HPDE6-E6E7 (cell line): ENCODE results near the gene DACH1.

Source experiments
- DNase-seq: peaks from one replicate; pipeline ENCODE4 v3.0.0; 2011; ENCODE audit warnings: missing footprints; ENCODE audit errors: extremely low spot score

Gene DACH1

DNA sequence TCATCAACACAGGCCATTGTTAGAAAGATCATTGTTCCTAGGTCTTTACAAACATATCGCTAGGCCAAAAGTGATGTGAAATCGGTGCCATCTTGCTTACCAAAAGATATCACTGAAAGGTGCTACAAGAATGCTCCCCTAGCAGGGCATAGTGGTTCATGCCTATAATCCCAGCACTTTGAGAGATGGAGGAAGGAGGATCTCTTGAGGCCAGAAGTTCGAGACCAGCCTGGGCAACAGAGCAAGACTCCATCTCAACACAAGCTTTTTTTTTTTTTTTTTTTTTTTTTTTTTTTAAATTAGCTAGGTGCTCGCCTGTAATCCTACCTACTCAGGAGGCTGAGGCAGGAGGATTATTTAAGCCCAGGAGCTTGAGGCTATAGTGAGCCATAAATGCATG lies 92.1 kb downstream of the DACH1 start:
- no peak for DNase-seq

DNA sequence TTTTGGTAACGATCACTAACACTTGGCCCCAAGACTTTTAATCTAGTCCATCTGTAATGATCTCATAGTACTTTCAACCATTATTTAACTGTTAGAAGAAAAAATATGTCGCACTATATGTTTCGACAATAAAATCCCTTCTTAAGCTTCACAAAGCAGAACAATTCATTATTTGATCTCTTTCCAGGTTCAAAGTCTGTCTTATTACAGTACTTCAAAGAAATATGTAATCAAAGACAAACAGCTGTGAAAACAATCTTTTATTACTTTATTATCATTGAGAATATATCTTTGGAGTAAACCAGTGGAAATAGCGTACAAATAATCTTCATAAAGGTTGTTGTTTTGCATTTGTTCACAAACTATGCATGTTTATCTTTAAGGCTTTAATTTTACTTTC lies 93.5 kb downstream of the DACH1 start:
- DNase-seq: no peak

- no peak for DNase-seq
Observed at GRCh38 chr13:71772361-71772760, 94.6 kb downstream of the DACH1 start.

GRCh38 chr13:71771144-71771543 lies 95.9 kb downstream of the DACH1 start:
- DNase-seq: no peak

DNA sequence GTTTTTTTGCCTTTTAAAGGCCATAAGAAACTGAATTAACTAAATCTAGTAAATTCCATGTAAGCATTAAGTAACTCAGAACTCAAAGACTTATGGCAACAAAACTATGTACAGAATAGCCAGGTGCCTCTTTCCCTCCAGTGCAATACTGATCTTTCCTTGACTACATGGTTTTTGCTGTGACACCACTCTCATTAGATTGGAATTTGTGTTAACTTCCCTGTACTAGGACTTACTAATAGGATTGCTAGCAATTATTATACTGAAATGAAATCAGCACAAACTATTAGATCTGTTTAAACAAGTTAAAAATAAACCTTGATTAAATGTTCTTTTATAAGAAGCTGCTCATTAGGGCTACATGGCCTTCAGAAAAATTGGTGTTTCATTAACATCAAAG lies 96.3 kb downstream of the DACH1 start:
- no peak for DNase-seq

- DNase-seq: no peak
Observed at GRCh38 chr13:71768881-71769280, 98.1 kb downstream of the DACH1 start.

DNA sequence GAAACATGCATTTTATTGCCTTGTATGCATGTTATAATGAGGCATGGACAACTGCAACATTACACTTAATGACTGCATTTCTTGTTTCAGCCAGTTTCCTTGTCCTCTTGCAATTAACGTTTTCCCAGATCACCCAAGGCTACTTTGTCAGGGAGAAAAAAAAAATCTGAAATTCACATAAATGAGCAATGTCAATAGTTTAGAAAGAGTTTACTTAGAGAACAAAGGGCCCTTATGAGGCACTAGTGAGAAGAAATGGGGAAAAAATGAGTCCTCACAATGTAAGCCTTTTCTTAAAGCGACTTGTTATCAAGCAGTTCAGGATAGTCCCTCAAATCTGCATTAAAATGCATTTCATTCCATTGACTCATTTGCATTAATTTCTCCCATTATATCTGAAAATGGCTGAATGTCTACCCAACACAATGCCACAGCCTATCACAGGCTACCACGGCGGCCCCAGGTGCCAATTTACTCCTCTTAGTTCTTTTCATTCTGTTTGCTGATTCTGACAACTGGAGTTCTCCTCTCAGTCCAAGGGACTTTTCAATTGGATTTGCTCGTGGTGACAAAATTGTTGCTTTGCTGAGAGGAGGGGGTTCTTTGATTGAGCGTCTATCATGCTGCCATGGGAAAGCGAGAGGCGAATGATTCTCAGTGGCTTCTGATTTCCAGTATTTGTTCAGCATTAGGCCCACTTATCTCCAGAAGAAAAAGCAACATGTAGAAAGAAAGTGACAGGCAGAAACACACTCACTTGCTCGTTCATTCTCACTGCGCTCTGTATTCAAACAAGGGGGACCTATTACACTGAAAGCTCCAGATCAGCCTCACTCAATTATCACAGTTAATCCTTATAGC lies 107.1 kb downstream of the DACH1 start:
- DNase-seq: no peak

GRCh38 chr13:71758828-71759227 lies 108.2 kb downstream of the DACH1 start:
- no peak for DNase-seq

DNA sequence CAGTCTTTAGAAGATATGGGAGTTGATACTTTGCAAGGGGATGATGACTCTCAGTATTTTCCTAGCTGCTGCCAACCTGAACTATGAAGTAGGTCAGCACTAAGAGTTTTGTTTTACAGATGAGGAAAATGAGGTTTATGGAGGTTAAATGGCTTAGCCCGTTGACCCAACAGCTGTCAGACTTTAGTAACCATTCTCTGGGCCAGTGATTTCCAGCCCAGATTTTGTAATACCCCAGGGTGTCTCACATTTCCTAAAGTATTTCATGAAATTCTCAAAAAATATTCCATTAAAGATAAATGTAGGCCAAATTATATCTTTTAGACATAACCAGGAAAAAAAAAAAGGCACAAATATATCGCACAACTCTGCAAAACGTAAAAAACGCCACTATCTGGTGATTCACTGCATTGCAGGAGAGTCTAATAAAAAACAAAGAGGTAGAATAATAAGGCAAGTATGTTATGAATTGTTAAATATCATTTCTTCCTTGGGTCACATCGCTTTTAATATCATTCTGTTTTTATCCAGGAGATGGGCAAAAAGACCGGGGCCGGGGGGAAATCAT lies 112.5 kb downstream of the DACH1 start:
- DNase-seq: no peak

- no peak for DNase-seq
Observed at GRCh38 chr13:71752775-71753513, 114.1 kb downstream of the DACH1 start.

- no peak for DNase-seq
Observed at GRCh38 chr13:71751073-71751472, 115.9 kb downstream of the DACH1 start.

GRCh38 chr13:71730267-71730666 lies 136.7 kb downstream of the DACH1 start:
- no peak for DNase-seq

GRCh38 chr13:71729441-71729840 lies 137.6 kb downstream of the DACH1 start:
- DNase-seq: no peak

- DNase-seq: no peak
Observed at GRCh38 chr13:71727662-71728061, 139.3 kb downstream of the DACH1 start.

- no peak for DNase-seq
Observed at GRCh38 chr13:71727042-71727441, 140.0 kb downstream of the DACH1 start.

DNA sequence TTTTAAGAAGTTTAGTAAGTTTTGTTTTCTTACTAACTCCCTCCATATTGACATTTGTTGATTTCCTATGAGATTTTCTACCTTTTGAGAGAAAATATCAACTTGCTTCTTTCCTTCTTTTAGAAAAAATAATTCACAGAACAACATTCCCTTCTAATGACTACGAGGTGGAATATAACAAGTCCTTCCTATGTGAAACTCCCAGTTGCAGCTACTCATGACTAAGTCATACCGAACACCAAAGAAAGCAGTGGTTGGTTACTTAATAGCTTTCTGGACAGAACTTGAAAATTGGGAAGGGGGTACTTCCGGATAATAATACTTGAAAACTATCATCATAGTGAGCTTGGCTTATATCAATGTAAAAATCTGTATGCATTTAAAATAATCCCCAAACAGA lies 144.8 kb downstream of the DACH1 start:
- DNase-seq: peak; percentile 28

DNA sequence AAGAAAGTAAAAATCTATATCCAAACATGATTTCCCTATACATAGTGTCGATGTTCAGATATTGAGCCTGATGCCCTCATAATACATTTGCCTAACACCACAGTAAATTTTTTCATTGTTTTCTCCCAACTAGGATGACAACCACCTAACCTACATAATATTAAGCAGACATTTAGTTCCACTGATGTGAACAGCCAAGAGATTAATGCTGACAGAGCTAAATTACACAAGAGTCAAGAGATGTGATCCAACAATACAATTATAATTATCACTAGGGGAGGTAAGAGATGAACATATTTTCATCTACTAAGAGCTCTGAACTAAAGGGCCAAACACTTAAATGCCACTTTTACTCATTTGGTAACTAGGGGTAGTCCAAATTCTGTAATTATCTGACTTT lies 145.9 kb downstream of the DACH1 start:
- no peak for DNase-seq

DNA sequence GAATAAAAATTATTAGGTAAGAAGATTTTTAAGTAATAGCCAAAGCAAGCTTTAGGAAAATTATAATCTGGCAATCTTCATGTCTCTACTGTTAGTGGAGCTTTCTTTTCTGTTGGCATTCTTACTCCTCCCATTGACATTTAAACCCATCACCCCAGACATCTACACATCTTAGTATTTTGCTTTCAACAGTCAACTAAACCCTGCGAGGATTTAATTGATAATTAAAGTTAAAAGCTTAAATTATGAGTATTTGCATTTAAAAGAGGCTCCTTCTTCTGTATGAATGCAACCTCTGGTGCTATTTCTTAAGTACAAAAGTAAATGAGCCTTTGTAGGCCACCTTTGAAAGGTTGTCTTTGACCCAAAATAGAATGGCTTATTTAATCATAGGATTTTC lies 148.1 kb downstream of the DACH1 start:
- DNase-seq: no peak

DNA sequence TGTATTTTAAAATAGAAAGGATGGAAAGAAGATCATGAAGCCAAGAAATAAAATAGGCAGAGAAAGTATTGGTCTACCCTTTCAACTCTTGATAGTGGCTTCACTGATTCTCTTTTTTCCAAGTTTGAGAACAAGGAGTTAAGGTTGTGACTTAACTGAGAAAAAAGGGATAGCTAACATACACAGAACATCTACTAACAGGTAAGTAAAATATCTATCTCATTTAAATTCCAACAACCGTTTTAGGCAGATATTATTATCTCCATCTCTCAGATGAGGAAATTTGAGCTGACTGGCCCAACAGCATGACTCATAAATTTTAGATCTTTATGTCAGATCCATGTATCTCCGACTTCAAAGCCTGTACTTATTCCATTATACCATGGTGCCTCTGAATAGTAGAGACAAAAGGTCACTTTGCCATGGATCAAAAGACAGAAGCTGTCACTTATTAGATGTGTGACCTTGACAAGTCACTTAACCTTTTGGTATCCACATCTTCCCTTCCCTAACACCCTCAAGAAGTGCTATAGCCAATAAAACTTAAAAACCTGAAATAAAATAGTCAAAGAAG lies 152.1 kb downstream of the DACH1 start:
- no peak for DNase-seq

- DNase-seq: peak; percentile 28
Observed at GRCh38 chr13:71712988-71713653, 153.9 kb downstream of the DACH1 start.

DNA sequence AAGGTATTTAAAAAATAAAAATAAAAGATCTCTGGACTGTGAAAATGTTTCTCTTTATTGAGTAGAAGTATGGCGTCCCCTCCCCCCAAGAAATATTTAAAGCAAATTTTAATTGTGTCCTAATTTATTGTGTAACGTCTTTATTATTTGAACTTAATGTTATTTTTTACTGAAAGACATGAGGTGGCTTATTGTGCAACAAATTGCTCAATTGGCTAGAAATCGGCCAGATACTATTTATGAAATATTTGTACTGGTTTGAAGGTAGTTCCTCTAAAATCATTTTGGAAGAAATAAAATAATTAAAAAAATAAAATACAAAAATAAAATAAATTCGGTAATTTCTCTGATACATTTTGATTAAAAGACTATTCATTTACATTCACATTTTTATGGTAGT lies 162.3 kb downstream of the DACH1 start:
- DNase-seq: no peak

DNA sequence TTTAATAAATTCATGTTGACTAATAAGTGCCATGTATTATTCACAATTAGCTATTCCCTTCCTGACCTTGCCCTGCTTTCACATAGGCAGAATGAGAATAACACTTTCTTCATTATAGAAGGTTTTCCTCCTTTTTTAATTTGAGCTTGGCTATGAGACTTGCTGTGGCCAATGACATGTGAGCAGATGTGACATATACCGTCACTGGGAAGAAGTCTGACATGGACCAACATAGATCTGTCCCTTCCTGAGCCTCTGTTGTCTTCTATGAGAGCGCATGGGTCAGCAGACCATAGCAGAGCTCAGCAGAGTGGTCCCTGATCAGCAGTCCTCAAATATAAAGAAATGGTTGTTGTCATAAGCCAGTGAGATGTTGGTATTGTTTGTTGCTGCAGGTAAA lies 163.9 kb downstream of the DACH1 start:
- DNase-seq: no peak
